GM12878 (cell line): Measurements from ENCODE around the gene AMT. TPM values are rescaled to one million over a fixed set of nuclear protein-coding genes. Genes with fewer than 3 reads are reported as not detected.

Experiments
- ATAC-seq: fragments of 200-7000 bp; cut with Tn5 transposase; 3 replicates; pipeline ENCODE4 v1.9.1; 2020; ENCODE audit warnings: mild to moderate bottlenecking, moderate library complexity
- BruUV-seq: library from RNA; stranded (reverse); fragments of 400-500 nt; replicated peaks from 2 replicates; lab custom pipeline; 2021; lab: Mats Ljungman, UMichigan
- CTCF ChIA-PET: fragments of 300-600 bp; sonication (Branson Sonifier 250); formaldehyde crosslinking; extraction: SDS; loops from one replicate; lab custom pipeline; 2021; ENCODE audit warnings: inconsistent platforms; lab: Yijun Ruan, JAX
- POLR2A ChIA-PET: fragments of 350-600 bp; formaldehyde crosslinking; extraction: SDS; loops from one replicate; lab custom pipeline; 2021; ENCODE audit warnings: inconsistent platforms; lab: Charles Lee
- RAD21 ChIA-PET: fragments of 300-600 bp; sonication (Branson Sonifier 250); formaldehyde crosslinking; loops from one replicate; lab custom pipeline; 2023; ENCODE audit warnings: antibody characterized with exemption; ENCODE audit not compliant: unreplicated experiment; lab: Charles Lee
- SMC1A ChIA-PET: fragments of 300-600 bp; sonication (Branson Sonifier 250); formaldehyde crosslinking; loops from one replicate; lab custom pipeline; 2023; ENCODE audit not compliant: unreplicated experiment, uncharacterized antibody; lab: Charles Lee
- DNase-seq: peaks from one replicate; pipeline ENCODE4 v3.0.0-alpha.2; 2011; ENCODE audit warnings: low read depth, low spot score
- FAIRE-seq: peaks from 3 replicates; lab custom pipeline; 2011; peaks lifted over from hg19 to GRCh38; lab: Jason Lieb, UNC
- H2AFZ ChIP-seq: 2 replicates; pipeline ENCODE4 v1.6.0; 2011; ENCODE audit warnings: low read depth, low read length, control low read depth; ENCODE audit not compliant: control insufficient read depth
- H3K27ac ChIP-seq: 2 replicates; pipeline ENCODE4 v1.5.1; 2011; ENCODE audit warnings: control low read depth; ENCODE audit not compliant: control insufficient read depth, insufficient read depth
- H3K27me3 ChIP-seq, 2 experiments: replicated peaks in 1 of 2; 2 replicates each; pipeline versions ENCODE4 v1.6.0 to v1.6.1; 2011; ENCODE audit warnings: low read length in 1 of 2; ENCODE audit not compliant: control insufficient read depth in 2 of 2, insufficient read depth in 2 of 2
- H3K36me3 ChIP-seq, 2 experiments: 2 replicates each; pipeline ENCODE4 v1.5.1; 2011; ENCODE audit warnings: low read length in 1 of 2; ENCODE audit not compliant: control insufficient read depth in 2 of 2, insufficient read depth in 2 of 2
- H3K4me1 ChIP-seq: 2 replicates; pipeline ENCODE4 v1.6.1; 2011; ENCODE audit warnings: mild to moderate bottlenecking, low read length, moderate library complexity, mixed read lengths; ENCODE audit not compliant: control insufficient read depth, insufficient read depth
- H3K4me2 ChIP-seq: 2 replicates; pipeline ENCODE4 v1.6.0; 2011; ENCODE audit warnings: control low read depth; ENCODE audit not compliant: control insufficient read depth, insufficient read depth
- H3K4me3 ChIP-seq: fragments of 200-600 bp; sonication (generic); 2 replicates; pipeline ENCODE4 v1.5.1; 2016
- H3K79me2 ChIP-seq: 2 replicates; pipeline ENCODE4 v1.6.0; 2011; ENCODE audit warnings: low read length; ENCODE audit not compliant: control insufficient read depth, insufficient read depth
- H3K9ac ChIP-seq: 2 replicates; pipeline ENCODE4 v1.8.0; 2011; ENCODE audit warnings: low read length, control low read depth, mixed read lengths; ENCODE audit not compliant: control insufficient read depth, insufficient read depth
- H3K9me3 ChIP-seq: replicated peaks from 3 replicates; pipeline ENCODE4 v1.5.1; 2011; ENCODE audit warnings: mild to moderate bottlenecking, low read length; ENCODE audit not compliant: control insufficient read depth, insufficient read depth
- H4K20me1 ChIP-seq: 2 replicates; pipeline ENCODE4 v1.6.0; 2011; ENCODE audit not compliant: control insufficient read depth, insufficient read depth
- BCL11A ChIP-seq: IDR thresholded peaks from 2 replicates; pipeline ENCODE4 v1.6.1; 2011; ENCODE audit warnings: low read depth, low read length
- KLF5 ChIP-seq: fragments of 450-650 bp; IDR thresholded peaks from 2 replicates; pipeline ENCODE4 v1.6.1; 2014; ENCODE audit warnings: mild to moderate bottlenecking; ENCODE audit not compliant: partially characterized antibody
- RFX5 ChIP-seq: IDR thresholded peaks from 2 replicates; pipeline ENCODE4 v1.6.1; 2011; ENCODE audit warnings: low read depth, low read length, improper control_type of control experiment
- ZZZ3 ChIP-seq: IDR thresholded peaks from 2 replicates; pipeline ENCODE4 v1.6.1; 2011; ENCODE audit warnings: low read depth; ENCODE audit not compliant: control insufficient read depth, insufficient read length
- WGBS: methylation state at CpG from one replicate; pipeline ENCODE4 v1.1.6; 2016; ENCODE audit warnings: low lambda C conversion rate; ENCODE audit not compliant: insufficient replicate concordance, insufficient coverage; ENCODE audit errors: missing lambda C conversion rate; 5-methylcytosine and 5-hydroxymethylcytosine counted together
- in situ Hi-C: fragments of 300-500 bp; cut with MboI; formaldehyde crosslinking; loops from 9 replicates; pipeline ENCODE4 v1.14.3; 2018; ENCODE audit warnings: mixed read lengths
- intact Hi-C: fragments of 100-400 bp; cut with micrococcal nuclease; formaldehyde crosslinking; loops from one replicate; pipeline ENCODE4 v1.14.2; 2022; ENCODE audit not compliant: unreplicated experiment
- polyA plus RNA-seq, 11 experiments: library from polyadenylated mRNA; depleted of rRNA in 4 of 11; unstranded in 6 of 11; stranded (reverse) in 5 of 11; fragments of >200 nt; fragmentation: Nextera tagmentation in 4 of 11; fragmentation: Illumina TruSeq in 1 of 11; extraction: Ambion mirVana in 4 of 11; extraction: Trizol in 1 of 11; gene quantifications; 1 replicate in 1 of 11; 2 replicates in 10 of 11; pipeline versions ENCODE4 v1.2.1 to v1.2.3, GENCODE V29; 2011 to 2016; ENCODE audit warnings: inconsistent platforms in 2 of 11, missing spikeins in 2 of 11, low read depth in 1 of 11
- total RNA-seq, 4 experiments: library from RNA; depleted of rRNA in 3 of 4; stranded (reverse); fragments of >200 nt in 3 of 4; fragmentation: Illumina TruSeq in 1 of 4; extraction: Trizol in 1 of 4; gene quantifications; 2 replicates each; pipeline versions ENCODE4 v1.2.1 to v1.2.3, GENCODE V29; 2013 to 2021
- TF ChIP-seq, protein P1 (sequence below): fragments of 450-650 bp; IDR thresholded peaks from 2 replicates; pipeline ENCODE4 v1.6.1; 2018; ENCODE audit warnings: mild to moderate bottlenecking, low read depth, moderate library complexity; ENCODE audit not compliant: partially characterized antibody
- TF ChIP-seq, protein P2 (sequence below): IDR thresholded peaks from 2 replicates; pipeline ENCODE4 v1.6.1; 2011; ENCODE audit warnings: low read depth, low read length, improper control_type of control experiment, borderline replicate concordance

AMT gene
- total and polyA plus RNA-seq, 10 of the 15 experiments (the other 5 are each of a cell fraction or from before 2014, with no cell fraction given) = 0.45 to 7.2 (median 2.6) TPM

DNA sequence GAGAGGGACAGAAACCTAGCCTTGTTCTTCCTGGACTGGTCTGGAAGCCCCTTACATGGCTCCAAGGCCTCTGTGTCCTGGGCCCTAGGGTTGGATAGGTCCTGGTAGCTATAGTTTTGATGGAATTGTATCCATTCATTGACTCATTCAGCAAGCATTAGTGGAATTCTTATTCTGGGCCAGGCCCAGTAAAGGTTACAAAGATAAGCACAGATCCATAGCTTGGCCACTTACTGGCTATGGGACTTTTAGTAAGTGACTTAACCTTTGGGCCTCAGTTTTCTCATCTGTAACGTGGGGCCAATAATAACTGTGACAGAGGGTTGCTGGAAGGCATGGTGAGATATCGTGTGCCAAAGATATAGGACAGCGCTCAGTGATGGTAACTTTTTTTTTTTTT lies 34.2 kb upstream of the AMT start:
- no peak for ATAC-seq
- CTCF ChIA-PET = no interaction called here
- intact Hi-C loops = no loop called here

More for the DNA sequence above, 34.2 kb upstream of the AMT start:
- Histone ChIP-seq H2AFZ (no peak overlapping the region), H3K4me1 (peaks cover 2% of the 10 kb centered on the region; the same call in 1 of the 2 replicates), H3K9me3 (no peaks in the 10 kb centered on the region), H3K27ac (no peak overlapping the region), H3K79me2 (no peaks in the 10 kb centered on the region), H3K4me2 (no peak overlapping the region), H3K36me3 (no peaks in the 10 kb centered on the region), H3K4me3 (no peak overlapping the region), H3K27me3 (no peaks in the 10 kb centered on the region), H4K20me1 (no peaks in the 10 kb centered on the region), H3K9ac (no peak overlapping the region)
- POLR2A ChIA-PET = interaction anchor here (0.6 kb wide), 1 partner anchor 14 kb away, joined by 6 read pairs; the partner anchor contains the start of gene DAG1
- RAD21 ChIA-PET = no interaction called here
- no peak for DNase-seq
- no TSS peak for BruUV-seq
- TF ChIP-seq, protein P1, sequence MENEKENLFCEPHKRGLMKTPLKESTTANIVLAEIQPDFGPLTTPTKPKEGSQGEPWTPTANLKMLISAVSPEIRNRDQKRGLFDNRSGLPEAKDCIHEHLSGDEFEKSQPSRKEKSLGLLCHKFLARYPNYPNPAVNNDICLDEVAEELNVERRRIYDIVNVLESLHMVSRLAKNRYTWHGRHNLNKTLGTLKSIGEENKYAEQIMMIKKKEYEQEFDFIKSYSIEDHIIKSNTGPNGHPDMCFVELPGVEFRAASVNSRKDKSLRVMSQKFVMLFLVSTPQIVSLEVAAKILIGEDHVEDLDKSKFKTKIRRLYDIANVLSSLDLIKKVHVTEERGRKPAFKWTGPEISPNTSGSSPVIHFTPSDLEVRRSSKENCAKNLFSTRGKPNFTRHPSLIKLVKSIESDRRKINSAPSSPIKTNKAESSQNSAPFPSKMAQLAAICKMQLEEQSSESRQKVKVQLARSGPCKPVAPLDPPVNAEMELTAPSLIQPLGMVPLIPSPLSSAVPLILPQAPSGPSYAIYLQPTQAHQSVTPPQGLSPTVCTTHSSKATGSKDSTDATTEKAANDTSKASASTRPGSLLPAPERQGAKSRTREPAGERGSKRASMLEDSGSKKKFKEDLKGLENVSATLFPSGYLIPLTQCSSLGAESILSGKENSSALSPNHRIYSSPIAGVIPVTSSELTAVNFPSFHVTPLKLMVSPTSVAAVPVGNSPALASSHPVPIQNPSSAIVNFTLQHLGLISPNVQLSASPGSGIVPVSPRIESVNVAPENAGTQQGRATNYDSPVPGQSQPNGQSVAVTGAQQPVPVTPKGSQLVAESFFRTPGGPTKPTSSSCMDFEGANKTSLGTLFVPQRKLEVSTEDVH = no peak
- TF ChIP-seq KLF5 = no peak
- TF ChIP-seq, protein P2, sequence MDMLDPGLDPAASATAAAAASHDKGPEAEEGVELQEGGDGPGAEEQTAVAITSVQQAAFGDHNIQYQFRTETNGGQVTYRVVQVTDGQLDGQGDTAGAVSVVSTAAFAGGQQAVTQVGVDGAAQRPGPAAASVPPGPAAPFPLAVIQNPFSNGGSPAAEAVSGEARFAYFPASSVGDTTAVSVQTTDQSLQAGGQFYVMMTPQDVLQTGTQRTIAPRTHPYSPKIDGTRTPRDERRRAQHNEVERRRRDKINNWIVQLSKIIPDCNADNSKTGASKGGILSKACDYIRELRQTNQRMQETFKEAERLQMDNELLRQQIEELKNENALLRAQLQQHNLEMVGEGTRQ = no peak
- TF ChIP-seq RFX5 = no peak
- no peak for TF ChIP-seq BCL11A
- TF ChIP-seq ZZZ3 = no peak
- in situ Hi-C loops = no loop called here
- SMC1A ChIA-PET = interaction anchor here (1.2 kb wide), 1 partner anchor 22 kb away, joined by 3 read pairs; no protein-coding TSS in a partner anchor
- FAIRE-seq = no peak
- 66% methylated on average over 3 of the region's 3 CpGs for WGBS
